Endothelial cell of umbilical vein (primary cell): ENCODE results near the gene PSMB8. TPM values are rescaled to one million over a fixed set of nuclear protein-coding genes. Genes with fewer than 3 reads are reported as not detected.

Experiments used
- BruUV-seq: library from RNA; stranded (reverse); fragments of 400-500 nt; replicated peaks from 2 replicates; lab custom pipeline; 2021; lab: Mats Ljungman, UMichigan
- CTCF ChIA-PET: fragments of 300-600, 350-600 bp; sonication (Branson Sonifier 250); formaldehyde crosslinking; loops from one replicate; lab custom pipeline; 2021; ENCODE audit warnings: antibody characterized with exemption, inconsistent platforms; lab: Charles Lee
- POLR2A ChIA-PET: fragments of 300-600, 350-600 bp; sonication (Branson Sonifier 250); formaldehyde crosslinking; loops from one replicate; lab custom pipeline; 2021; ENCODE audit warnings: antibody characterized with exemption, inconsistent platforms; lab: Charles Lee
- DNase-seq: peaks from one replicate; pipeline ENCODE4 v3.0.0-alpha.2; 2011; ENCODE audit warnings: low read depth, low spot score
- FAIRE-seq: peaks from 2 replicates; lab custom pipeline; 2011; peaks lifted over from hg19 to GRCh38; lab: Jason Lieb, UNC
- H2AFZ ChIP-seq: 2 replicates; pipeline ENCODE4 v1.6.0; 2012; ENCODE audit warnings: low read depth, low read length, control low read depth, inconsistent platforms
- H3K27ac ChIP-seq: 2 replicates; pipeline ENCODE4 v1.5.1; 2011; ENCODE audit warnings: low read depth, mild to moderate bottlenecking, control low read depth, low read length, moderate library complexity; ENCODE audit not compliant: insufficient read depth
- H3K27me3 ChIP-seq, 2 experiments: 2 replicates each; pipeline versions ENCODE4 v1.6.0 to v1.6.1; 2011; ENCODE audit warnings: low read length in 2 of 2, mixed read lengths in 1 of 2; ENCODE audit not compliant: control insufficient read depth in 2 of 2, insufficient read depth in 2 of 2
- H3K36me3 ChIP-seq, 2 experiments: 2 replicates in 1 of 2; 3 replicates in 1 of 2; pipeline ENCODE4 v1.5.1; 2011; ENCODE audit warnings: low read length in 2 of 2, mild to moderate bottlenecking in 1 of 2, moderate library complexity in 1 of 2; ENCODE audit not compliant: control insufficient read depth in 2 of 2, insufficient read depth in 2 of 2; ENCODE audit errors: extremely low read depth in 1 of 2
- H3K4me1 ChIP-seq: 3 replicates; pipeline ENCODE4 v1.5.1; 2011; ENCODE audit warnings: mild to moderate bottlenecking, low read length; ENCODE audit not compliant: control insufficient read depth, insufficient read depth; ENCODE audit errors: extremely low read depth
- H3K4me2 ChIP-seq: 2 replicates; pipeline ENCODE4 v1.6.1; 2011; ENCODE audit warnings: low read length, control low read depth, mixed read lengths; ENCODE audit not compliant: insufficient read depth
- H3K4me3 ChIP-seq, 3 experiments: fragments of 200-600 bp in 1 of 3; sonication (generic), shearing (Covaris generic) in 1 of 3; replicated peaks in 1 of 3; 2 replicates each; pipeline ENCODE4 v1.5.1; 2011 to 2016; ENCODE audit warnings: control low read depth in 3 of 3, low read length in 3 of 3, mild to moderate bottlenecking in 2 of 3, inconsistent platforms in 1 of 3, low read depth in 1 of 3, moderate library complexity in 1 of 3; ENCODE audit not compliant: insufficient read depth in 1 of 3
- H3K79me2 ChIP-seq: 2 replicates; pipeline ENCODE4 v1.6.0; 2012; ENCODE audit warnings: low read length, inconsistent platforms; ENCODE audit not compliant: control insufficient read depth, insufficient read depth
- H3K9ac ChIP-seq: replicated peaks from 2 replicates; pipeline ENCODE3; 2011; ENCODE audit warnings: low read length, control low read depth; ENCODE audit not compliant: insufficient read depth; ENCODE audit errors: extremely low read depth
- H3K9me1 ChIP-seq: replicated peaks from 3 replicates; pipeline ENCODE4 v1.6.0; 2011; ENCODE audit warnings: mild to moderate bottlenecking, low read length; ENCODE audit not compliant: control insufficient read depth, insufficient read depth; ENCODE audit errors: extremely low read depth
- H3K9me3 ChIP-seq: replicated peaks from 2 replicates; pipeline ENCODE4 v1.5.1; 2012; ENCODE audit warnings: low read length, inconsistent platforms; ENCODE audit not compliant: control insufficient read depth, insufficient read depth
- H4K20me1 ChIP-seq: replicated peaks from 2 replicates; pipeline ENCODE3; 2011; ENCODE audit warnings: mild to moderate bottlenecking, low read length; ENCODE audit not compliant: control insufficient read depth, insufficient read depth; ENCODE audit errors: extremely low read depth
- CTCF ChIP-seq, 2 donors: IDR thresholded peaks; 1 replicate in 1 of 2; 2 replicates in 1 of 2; pipeline ENCODE4 v1.5.1; 2011; ENCODE audit warnings: low read length in 2 of 2, mild to moderate bottlenecking in 2 of 2, moderate library complexity in 2 of 2, control low read depth in 1 of 2, inconsistent platforms in 1 of 2, low read depth in 1 of 2; ENCODE audit not compliant: insufficient read depth in 1 of 2; ENCODE audit errors: extremely low read depth in 1 of 2
- EZH2 ChIP-seq: IDR thresholded peaks from 2 replicates; pipeline ENCODE4 v1.6.1; 2012; ENCODE audit warnings: borderline replicate concordance, low read depth, mild to moderate bottlenecking, moderate library complexity, low read length, inconsistent platforms; ENCODE audit not compliant: severe bottlenecking
- FOS ChIP-seq: IDR thresholded peaks from 2 replicates; pipeline ENCODE4 v1.6.1; 2011; ENCODE audit warnings: mild to moderate bottlenecking, low read length, moderate library complexity, borderline replicate concordance; ENCODE audit not compliant: insufficient read depth
- GATA2 ChIP-seq: IDR thresholded peaks from 2 replicates; pipeline ENCODE4 v1.7.0; 2011; ENCODE audit warnings: low read depth, mild to moderate bottlenecking, moderate library complexity, mixed read lengths, low read length; ENCODE audit not compliant: insufficient read length, insufficient read depth
- JUN ChIP-seq: IDR thresholded peaks from 2 replicates; pipeline ENCODE4 v1.6.1; 2011; ENCODE audit warnings: borderline replicate concordance, low read depth; ENCODE audit not compliant: insufficient read length, insufficient read depth
- MYC ChIP-seq: IDR thresholded peaks from one replicate; pipeline ENCODE4 v1.6.1; 2011; ENCODE audit warnings: mild to moderate bottlenecking, low read depth, low read length
- POLR2A ChIP-seq: IDR thresholded peaks from 2 replicates; pipeline ENCODE4 v1.6.1; 2012; ENCODE audit warnings: low read depth, mild to moderate bottlenecking, control low read depth, low read length
- POLR2AphosphoS5 ChIP-seq: IDR thresholded peaks from 2 replicates; pipeline ENCODE4 v1.6.1; 2012; ENCODE audit warnings: low read depth, mild to moderate bottlenecking, control low read depth, low read length, moderate library complexity; ENCODE audit not compliant: insufficient read depth
- dilution Hi-C: fragments of 300-500 bp; cut with MboI; formaldehyde crosslinking; loops from one replicate; pipeline ENCODE4 v1.15.0; 2019; ENCODE audit warnings: low sequenced_read_pairs; ENCODE audit not compliant: extremely low pct_ligation_motif_present
- intact Hi-C: fragments of 100-400 bp; cut with micrococcal nuclease; formaldehyde crosslinking; loops from one replicate; pipeline ENCODE4 v1.10.0; 2022
- polyA plus RNA-seq, 4 experiments: library from polyadenylated mRNA; depleted of rRNA in 3 of 4; stranded (reverse) in 3 of 4; unstranded in 1 of 4; fragments of >200 nt; gene quantifications; 2 replicates each; pipeline versions ENCODE4 v1.2.1 to v1.2.3, GENCODE V29; 2011 to 2012; ENCODE audit warnings: missing spikeins in 1 of 4
- total RNA-seq: library from RNA; stranded (reverse); gene quantifications from 2 replicates; pipeline ENCODE4 v1.2.3, GENCODE V29; 2021

Gene PSMB8
- total and polyA plus RNA-seq, 2 donors (not counting 3 experiments of a cell fraction or from before 2014, with no cell fraction given): 40.1 to 49.4 TPM

GRCh38 chr6:32843331-32843978, 392 bp downstream of the PSMB8 start:
- intact Hi-C loops (loop anchor here (5.0 kb wide), 1 partner anchor 129 kb away; no protein-coding TSS in a partner anchor), dilution Hi-C loops (no loop called here)
- no peak for DNase-seq
- Histone ChIP-seq H4K20me1 (no peaks in the 10 kb centered on the region), H3K9me3 (no peaks in the 10 kb centered on the region), H3K4me1 (peaks cover 5% of the 10 kb centered on the region), H3K9me1 (no peaks in the 10 kb centered on the region), H3K27ac (peak overlapping the region; percentile 41), H2AFZ (peak overlapping the region; percentile 84), H3K9ac (peak overlapping the region; percentile 77), H3K79me2 (no peaks in the 10 kb centered on the region), H3K27me3 (no peaks in the 10 kb centered on the region), H3K4me2 (peak overlapping the region; percentile 73), H3K36me3 (no peaks in the 10 kb centered on the region), H3K4me3 (peak overlapping the region; percentile 51 to 77 (median 63))
- no peak for TF ChIP-seq GATA2
- TF ChIP-seq FOS: no peak
- POLR2A ChIA-PET: interaction anchor here (1.0 kb wide), 1 partner anchor 128 kb away, joined by 3 read pairs; no protein-coding TSS in a partner anchor
- no peak for FAIRE-seq
- BruUV-seq: no TSS peak
- CTCF ChIA-PET: interaction anchor here (0.6 to 11.0 kb wide), 3 partner anchors 11 to 141 kb away, joined by 3 to 397 read pairs (median 23); partner anchors contain the start of genes PSMB9 and TAP1

GRCh38 chr6:32842690-32843089, 1.2 kb downstream of the PSMB8 start:
- intact Hi-C loops: loop anchor here (5.0 kb wide), 1 partner anchor 130 kb away; no protein-coding TSS in a partner anchor
- no peak for FAIRE-seq
- CTCF ChIA-PET: interaction anchor here (1.8 to 11.0 kb wide), 3 partner anchors 11 to 27 kb away, joined by 9 to 397 read pairs (median 23); partner anchors contain the start of genes PSMB9 and TAP1

More at GRCh38 chr6:32842690-32843089, 1.2 kb downstream of the PSMB8 start:
- no peaks in the 10 kb centered on the region for H3K9me3 ChIP-seq
- TF ChIP-seq FOS: no peak
- TF ChIP-seq JUN: no peak
- TF ChIP-seq MYC: no peak
- no peak for TF ChIP-seq GATA2
- TF ChIP-seq POLR2A: no peak
- TF ChIP-seq POLR2AphosphoS5: no peak
- no peak for TF ChIP-seq CTCF (IDR thresholded peaks at IDR 0.05; ENCODE audit: extremely low read depth in 1 of 2, insufficient read depth in 1 of 2, low read depth in 1 of 2, low read length in 2 of 2)
- TF ChIP-seq EZH2: no peak
- H3K27me3 ChIP-seq: no peaks in the 10 kb centered on the region
- no peak for DNase-seq
- H3K9ac ChIP-seq: no peak overlapping the region
- no peaks in the 10 kb centered on the region for H3K9me1 ChIP-seq
- no peak overlapping the region for H3K4me2 ChIP-seq
- POLR2A ChIA-PET: no interaction called here
- dilution Hi-C loops: no loop called here
- no peak overlapping the region for H2AFZ ChIP-seq
- no peak overlapping the region for H3K4me3 ChIP-seq
- H3K79me2 ChIP-seq: peaks cover 3% of the 10 kb centered on the region
- H3K4me1 ChIP-seq: peaks cover 8% of the 10 kb centered on the region
- BruUV-seq: no TSS peak
- no peaks in the 10 kb centered on the region for H4K20me1 ChIP-seq
- no peaks in the 10 kb centered on the region for H3K36me3 ChIP-seq
- no peak overlapping the region for H3K27ac ChIP-seq
